ENCODE results near the gene EXOC4.

EXOC4 gene

DNA sequence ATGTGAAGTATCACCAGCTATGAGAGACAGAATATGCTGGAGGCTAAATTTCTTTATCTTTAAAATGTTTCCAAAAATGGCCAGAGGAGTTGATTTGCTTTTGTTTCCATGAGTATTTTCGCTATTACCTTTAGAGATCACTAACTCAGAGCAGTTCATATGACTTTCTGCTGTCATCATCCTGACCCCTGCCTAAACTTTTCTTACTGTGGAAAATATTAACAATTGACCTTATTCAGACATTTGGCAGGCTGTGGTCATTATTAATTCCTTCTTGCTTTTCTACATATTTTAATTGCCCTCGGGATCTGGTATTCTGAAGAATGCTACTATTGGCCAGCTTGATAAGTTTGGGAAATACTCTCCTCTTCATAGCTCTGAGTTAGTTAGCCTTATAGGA is 156.5 kb downstream of the EXOC4 start:
- H3K27me3 ChIP-seq (ENCODE audit: insufficient read depth, low read length) = no peaks in the 10 kb centered on the region
- H3F3A ChIP-seq (ENCODE audit: insufficient read depth, low read length) = no peaks in the 10 kb centered on the region
- H3K9me3 ChIP-seq (ENCODE audit: low read length) = no peaks in the 10 kb centered on the region
- no peak overlapping the region for H3K4me3 ChIP-seq (ENCODE audit: low read depth, low read length, poor library complexity, severe bottlenecking)
- no peak overlapping the region for H2AFZ ChIP-seq (ENCODE audit: low read length)
- no peak overlapping the region for H3K4me2 ChIP-seq (ENCODE audit: low read length)
- TF ChIP-seq, protein P1, sequence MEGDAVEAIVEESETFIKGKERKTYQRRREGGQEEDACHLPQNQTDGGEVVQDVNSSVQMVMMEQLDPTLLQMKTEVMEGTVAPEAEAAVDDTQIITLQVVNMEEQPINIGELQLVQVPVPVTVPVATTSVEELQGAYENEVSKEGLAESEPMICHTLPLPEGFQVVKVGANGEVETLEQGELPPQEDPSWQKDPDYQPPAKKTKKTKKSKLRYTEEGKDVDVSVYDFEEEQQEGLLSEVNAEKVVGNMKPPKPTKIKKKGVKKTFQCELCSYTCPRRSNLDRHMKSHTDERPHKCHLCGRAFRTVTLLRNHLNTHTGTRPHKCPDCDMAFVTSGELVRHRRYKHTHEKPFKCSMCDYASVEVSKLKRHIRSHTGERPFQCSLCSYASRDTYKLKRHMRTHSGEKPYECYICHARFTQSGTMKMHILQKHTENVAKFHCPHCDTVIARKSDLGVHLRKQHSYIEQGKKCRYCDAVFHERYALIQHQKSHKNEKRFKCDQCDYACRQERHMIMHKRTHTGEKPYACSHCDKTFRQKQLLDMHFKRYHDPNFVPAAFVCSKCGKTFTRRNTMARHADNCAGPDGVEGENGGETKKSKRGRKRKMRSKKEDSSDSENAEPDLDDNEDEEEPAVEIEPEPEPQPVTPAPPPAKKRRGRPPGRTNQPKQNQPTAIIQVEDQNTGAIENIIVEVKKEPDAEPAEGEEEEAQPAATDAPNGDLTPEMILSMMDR (IDR thresholded peaks at IDR 0.05; ENCODE audit: low read length) = no peak
- no peak for TF ChIP-seq EZH2 (IDR thresholded peaks at IDR 0.05; ENCODE audit: borderline replicate concordance, low read length)
- H3K4me1 ChIP-seq (ENCODE audit: insufficient read depth, low read length, severe bottlenecking) = no peaks in the 10 kb centered on the region
- H3K27ac ChIP-seq (ENCODE audit: low read depth, low read length, poor library complexity, severe bottlenecking) = no peak overlapping the region
- no peaks in the 10 kb centered on the region for H3K9me2 ChIP-seq (ENCODE audit: low read depth, low read length)
- 0 out of 2 replicates have a peak, but pooled peaks cover 3% of the 10 kb centered on the region for H3K79me2 ChIP-seq (ENCODE audit: insufficient read depth, low read length)
- H4K20me1 ChIP-seq (ENCODE audit: insufficient read depth, low read length) = no peaks in the 10 kb centered on the region
- no peak overlapping the region for H3K9ac ChIP-seq (ENCODE audit: low read length)
- no peaks in the 10 kb centered on the region for H3K36me3 ChIP-seq (ENCODE audit: insufficient read depth, low read length)

DNA sequence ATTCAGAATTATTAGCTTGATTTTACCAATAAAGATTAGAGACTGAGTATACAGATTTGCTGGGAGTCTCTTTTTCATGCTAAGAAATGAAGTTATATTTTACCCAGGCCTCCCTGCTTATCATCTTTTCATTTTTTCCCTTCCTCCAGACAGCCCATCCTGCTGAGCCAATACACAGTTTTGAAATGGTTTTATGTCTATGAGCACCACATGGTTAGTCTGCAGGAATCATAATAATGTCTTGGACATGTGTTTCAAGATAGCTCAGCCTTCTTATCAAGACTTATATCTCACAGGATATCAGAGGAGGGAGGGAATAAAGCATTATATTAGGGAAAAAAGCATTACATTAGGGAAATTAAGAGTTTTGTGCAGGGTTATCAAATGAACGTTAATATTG is 157.1 kb downstream of the EXOC4 start:
- H2AFZ ChIP-seq (ENCODE audit: low read length) = no peak overlapping the region
- H3K9me3 ChIP-seq (ENCODE audit: low read length) = no peaks in the 10 kb centered on the region
- no peaks in the 10 kb centered on the region for H3K9me2 ChIP-seq (ENCODE audit: low read depth, low read length)
- H3K4me1 ChIP-seq (ENCODE audit: insufficient read depth, low read length, severe bottlenecking) = no peaks in the 10 kb centered on the region
- H3K9ac ChIP-seq (ENCODE audit: low read length) = no peak overlapping the region
- H3K36me3 ChIP-seq (ENCODE audit: insufficient read depth, low read length) = no peaks in the 10 kb centered on the region
- H4K20me1 ChIP-seq (ENCODE audit: insufficient read depth, low read length) = no peaks in the 10 kb centered on the region
- H3K27me3 ChIP-seq (ENCODE audit: insufficient read depth, low read length) = no peaks in the 10 kb centered on the region
- no peaks in the 10 kb centered on the region for H3F3A ChIP-seq (ENCODE audit: insufficient read depth, low read length)
- no peak overlapping the region for H3K27ac ChIP-seq (ENCODE audit: low read depth, low read length, poor library complexity, severe bottlenecking)
- TF ChIP-seq, protein P1 (IDR thresholded peaks at IDR 0.05; ENCODE audit: low read length) = no peak
- no peak overlapping the region for H3K4me2 ChIP-seq (ENCODE audit: low read length)
- 0 out of 2 replicates have a peak, but pooled peaks cover 3% of the 10 kb centered on the region for H3K79me2 ChIP-seq (ENCODE audit: insufficient read depth, low read length)
- H3K4me3 ChIP-seq (ENCODE audit: low read depth, low read length, poor library complexity, severe bottlenecking) = no peak overlapping the region

DNA sequence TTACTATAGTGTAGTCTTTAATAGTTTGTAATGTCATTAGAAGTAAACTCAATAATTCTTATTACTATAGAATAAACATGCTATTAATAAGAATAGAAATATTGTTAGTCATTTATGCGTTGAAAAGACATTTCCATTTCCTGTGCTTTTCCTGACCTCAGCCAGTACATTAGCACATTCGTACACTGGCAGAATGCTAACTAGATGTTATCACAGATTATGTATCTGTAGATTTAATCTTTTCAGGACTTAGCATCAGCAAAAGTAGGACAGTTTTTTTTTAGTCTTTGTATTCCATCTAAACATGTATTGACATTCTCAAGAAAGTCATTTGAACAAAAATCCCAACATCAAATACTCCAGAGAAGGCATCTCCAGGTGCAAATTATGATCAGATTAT is 158.5 kb downstream of the EXOC4 start:
- H3K9ac ChIP-seq (ENCODE audit: low read length) = no peak overlapping the region
- H3K4me3 ChIP-seq (ENCODE audit: low read depth, low read length, poor library complexity, severe bottlenecking) = no peak overlapping the region
- no peaks in the 10 kb centered on the region for H3K4me1 ChIP-seq (ENCODE audit: insufficient read depth, low read length, severe bottlenecking)
- H3K4me2 ChIP-seq (ENCODE audit: low read length) = no peak overlapping the region
- H3K9me2 ChIP-seq (ENCODE audit: low read depth, low read length) = no peaks in the 10 kb centered on the region
- H4K20me1 ChIP-seq (ENCODE audit: insufficient read depth, low read length) = no peaks in the 10 kb centered on the region
- 0 out of 2 replicates have a peak, but pooled peaks cover 3% of the 10 kb centered on the region for H3K79me2 ChIP-seq (ENCODE audit: insufficient read depth, low read length)
- H3K27ac ChIP-seq (ENCODE audit: low read depth, low read length, poor library complexity, severe bottlenecking) = no peak overlapping the region
- no peaks in the 10 kb centered on the region for H3F3A ChIP-seq (ENCODE audit: insufficient read depth, low read length)
- no peaks in the 10 kb centered on the region for H3K9me3 ChIP-seq (ENCODE audit: low read length)
- no peaks in the 10 kb centered on the region for H3K36me3 ChIP-seq (ENCODE audit: insufficient read depth, low read length)
- TF ChIP-seq, protein P1 (IDR thresholded peaks at IDR 0.05; ENCODE audit: low read length) = no peak
- no peak for TF ChIP-seq EZH2 (IDR thresholded peaks at IDR 0.05; ENCODE audit: borderline replicate concordance, low read length)
- no peak overlapping the region for H2AFZ ChIP-seq (ENCODE audit: low read length)
- H3K27me3 ChIP-seq (ENCODE audit: insufficient read depth, low read length) = no peaks in the 10 kb centered on the region

Measured in OCI-LY1 (cell line).